ENCODE measurements around the gene ZFP69B. TPM values are rescaled to one million over a fixed set of nuclear protein-coding genes. Genes with fewer than 3 reads are reported as not detected.

ZFP69B gene
- total RNA-seq, 1 donor from 2014 or later = 10.7 TPM

DNA sequence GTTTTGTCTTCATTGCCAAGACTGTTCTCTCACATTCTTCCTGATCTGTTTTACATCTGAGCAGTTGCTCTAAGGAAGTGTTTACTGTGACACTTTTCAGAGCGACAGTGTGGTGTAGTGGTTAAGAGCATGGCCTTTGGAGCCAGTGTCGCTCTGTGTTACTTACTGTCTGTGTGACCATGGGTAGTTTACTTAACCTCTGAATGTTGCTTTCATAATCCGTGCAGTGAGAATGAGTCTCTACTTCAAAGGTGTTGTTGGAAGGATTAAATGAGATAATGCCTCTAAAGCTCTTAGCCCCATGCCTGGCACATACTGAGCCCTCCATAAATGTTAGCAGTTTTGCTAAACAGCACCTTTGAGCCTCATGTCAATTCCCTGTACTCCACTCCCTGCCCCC, 35.9 kb upstream of the ZFP69B start:
- Mint-ChIP-seq H3K27me3 (ENCODE audit: unreplicated experiment) (no peaks in the 10 kb centered on the region), H3K4me1 (ENCODE audit: low read depth, unreplicated experiment) (peaks cover 4% of the 10 kb centered on the region), H3K4me3 (ENCODE audit: unreplicated experiment) (no peak overlapping the region), H3K27ac (ENCODE audit: unreplicated experiment) (no peak overlapping the region), H3K36me3 (ENCODE audit: unreplicated experiment) (peaks cover 6% of the 10 kb centered on the region), H3K9me3 (ENCODE audit: unreplicated experiment) (no peaks in the 10 kb centered on the region)
- TF ChIP-seq, protein P1, sequence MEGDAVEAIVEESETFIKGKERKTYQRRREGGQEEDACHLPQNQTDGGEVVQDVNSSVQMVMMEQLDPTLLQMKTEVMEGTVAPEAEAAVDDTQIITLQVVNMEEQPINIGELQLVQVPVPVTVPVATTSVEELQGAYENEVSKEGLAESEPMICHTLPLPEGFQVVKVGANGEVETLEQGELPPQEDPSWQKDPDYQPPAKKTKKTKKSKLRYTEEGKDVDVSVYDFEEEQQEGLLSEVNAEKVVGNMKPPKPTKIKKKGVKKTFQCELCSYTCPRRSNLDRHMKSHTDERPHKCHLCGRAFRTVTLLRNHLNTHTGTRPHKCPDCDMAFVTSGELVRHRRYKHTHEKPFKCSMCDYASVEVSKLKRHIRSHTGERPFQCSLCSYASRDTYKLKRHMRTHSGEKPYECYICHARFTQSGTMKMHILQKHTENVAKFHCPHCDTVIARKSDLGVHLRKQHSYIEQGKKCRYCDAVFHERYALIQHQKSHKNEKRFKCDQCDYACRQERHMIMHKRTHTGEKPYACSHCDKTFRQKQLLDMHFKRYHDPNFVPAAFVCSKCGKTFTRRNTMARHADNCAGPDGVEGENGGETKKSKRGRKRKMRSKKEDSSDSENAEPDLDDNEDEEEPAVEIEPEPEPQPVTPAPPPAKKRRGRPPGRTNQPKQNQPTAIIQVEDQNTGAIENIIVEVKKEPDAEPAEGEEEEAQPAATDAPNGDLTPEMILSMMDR (IDR thresholded peaks at IDR 0.05; ENCODE audit: partially characterized antibody, unreplicated experiment) = no peak
- no peak for DNase-seq

DNA sequence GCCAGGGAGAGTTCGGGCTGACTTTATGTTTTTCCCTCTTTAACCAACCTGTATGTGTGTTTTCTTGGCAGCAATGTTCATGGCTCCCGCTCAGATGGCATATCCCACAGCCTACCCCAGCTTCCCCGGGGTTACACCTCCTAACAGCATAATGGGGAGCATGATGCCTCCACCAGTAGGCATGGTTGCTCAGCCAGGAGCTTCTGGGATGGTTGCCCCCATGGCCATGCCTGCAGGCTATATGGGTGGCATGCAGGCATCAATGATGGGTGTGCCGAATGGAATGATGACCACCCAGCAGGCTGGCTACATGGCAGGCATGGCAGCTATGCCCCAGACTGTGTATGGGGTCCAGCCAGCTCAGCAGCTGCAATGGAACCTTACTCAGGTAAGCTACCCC, 33.6 kb upstream of the ZFP69B start:
- H3K9me3 Mint-ChIP-seq (ENCODE audit: unreplicated experiment) = no peaks in the 10 kb centered on the region
- peaks cover 4% of the 10 kb centered on the region for H3K4me1 Mint-ChIP-seq (ENCODE audit: low read depth, unreplicated experiment)
- DNase-seq = no peak
- H3K27ac Mint-ChIP-seq (ENCODE audit: unreplicated experiment) = no peak overlapping the region
- TF ChIP-seq, protein P1 (IDR thresholded peaks at IDR 0.05; ENCODE audit: partially characterized antibody, unreplicated experiment) = no peak
- H3K4me3 Mint-ChIP-seq (ENCODE audit: unreplicated experiment) = no peak overlapping the region
- H3K36me3 Mint-ChIP-seq (ENCODE audit: unreplicated experiment) = peaks cover 6% of the 10 kb centered on the region
- H3K27me3 Mint-ChIP-seq (ENCODE audit: unreplicated experiment) = no peaks in the 10 kb centered on the region

DNA sequence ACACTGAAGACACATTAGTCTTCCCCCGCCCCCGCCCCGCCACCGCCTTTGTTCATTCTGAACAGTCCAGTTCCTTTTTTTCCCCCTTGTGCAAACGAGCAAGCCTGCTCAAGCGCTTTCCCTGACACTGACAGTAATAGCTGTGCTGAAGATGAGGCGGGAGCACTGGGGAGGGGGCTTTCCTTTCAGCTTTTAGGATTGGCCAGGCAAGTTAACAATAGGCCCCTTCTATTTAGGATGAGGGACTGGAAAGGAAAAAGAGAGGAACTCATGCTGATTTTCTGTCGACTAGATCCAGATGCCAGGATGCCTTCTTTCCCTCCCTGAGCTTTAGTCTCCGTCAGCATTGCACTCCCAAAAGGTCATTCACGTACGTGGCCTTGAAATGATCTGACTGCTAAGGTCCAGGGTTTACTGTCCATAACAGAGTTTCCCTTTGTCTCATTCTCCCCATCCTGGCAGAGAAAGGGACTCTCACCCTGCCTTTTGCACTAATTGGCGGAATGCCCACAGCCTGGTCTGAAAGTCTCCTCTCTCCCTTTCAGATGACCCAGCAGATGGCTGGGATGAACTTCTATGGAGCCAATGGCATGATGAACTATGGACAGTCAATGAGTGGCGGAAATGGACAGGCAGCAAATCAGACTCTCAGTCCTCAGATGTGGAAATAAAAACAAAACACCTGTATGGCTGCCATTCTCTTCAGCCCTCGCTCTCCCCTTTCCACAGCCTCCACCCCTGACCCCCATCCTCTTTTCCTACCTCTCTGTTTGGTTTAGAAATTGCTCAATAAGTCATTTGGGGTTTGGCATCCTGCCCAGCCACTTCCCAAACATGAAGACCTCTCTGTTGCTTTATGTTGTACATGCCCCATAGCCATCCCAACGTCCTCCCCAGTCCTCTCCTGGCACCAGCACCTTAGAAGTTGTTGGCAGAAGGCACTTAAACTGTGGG, 28.6 kb upstream of the ZFP69B start:
- TF ChIP-seq, protein P1 (IDR thresholded peaks at IDR 0.05; ENCODE audit: partially characterized antibody, unreplicated experiment) = no peak
- Mint-ChIP-seq H3K4me3 (ENCODE audit: unreplicated experiment) (no peak overlapping the region), H3K9me3 (ENCODE audit: unreplicated experiment) (no peaks in the 10 kb centered on the region), H3K27me3 (ENCODE audit: unreplicated experiment) (peaks cover 1% of the 10 kb centered on the region), H3K4me1 (ENCODE audit: low read depth, unreplicated experiment) (no peaks in the 10 kb centered on the region), H3K27ac (ENCODE audit: unreplicated experiment) (no peak overlapping the region), H3K36me3 (ENCODE audit: unreplicated experiment) (peaks cover 5% of the 10 kb centered on the region)
- no peak for DNase-seq

DNA sequence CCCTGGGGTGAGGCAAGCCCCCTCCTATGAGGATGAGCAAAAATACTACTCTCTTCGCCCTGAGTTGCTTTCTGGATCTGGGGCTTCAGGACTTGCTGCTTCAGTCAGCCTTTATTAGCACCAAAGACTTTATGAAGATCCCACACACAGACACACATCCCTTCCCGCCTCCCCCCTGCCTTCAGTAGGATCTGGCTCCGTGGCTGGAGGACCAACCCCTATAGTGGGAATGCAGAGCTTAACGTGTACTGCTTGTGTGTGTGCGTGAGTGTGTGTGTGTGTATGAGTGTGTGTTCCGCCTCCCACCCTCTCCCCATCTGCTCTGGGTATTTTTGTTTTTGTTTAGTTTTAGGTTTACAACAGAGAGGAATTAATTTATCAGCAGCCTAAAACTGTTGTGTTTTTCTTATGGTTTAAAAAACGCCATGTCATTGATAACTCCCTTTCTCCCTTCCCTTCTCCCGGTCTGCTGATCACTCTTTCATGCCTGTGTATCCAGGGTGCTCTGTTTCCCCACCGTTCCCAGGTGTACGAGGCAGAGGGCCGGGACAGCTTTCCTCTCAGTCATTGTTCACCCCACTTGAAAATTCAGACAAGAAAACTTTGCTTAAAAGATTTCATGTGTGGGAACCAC, 27.5 kb upstream of the ZFP69B start:
- Mint-ChIP-seq H3K27ac (ENCODE audit: unreplicated experiment) (no peak overlapping the region), H3K36me3 (ENCODE audit: unreplicated experiment) (peaks cover 5% of the 10 kb centered on the region), H3K9me3 (ENCODE audit: unreplicated experiment) (no peaks in the 10 kb centered on the region), H3K4me3 (ENCODE audit: unreplicated experiment) (no peak overlapping the region), H3K27me3 (ENCODE audit: unreplicated experiment) (peaks cover 1% of the 10 kb centered on the region), H3K4me1 (ENCODE audit: low read depth, unreplicated experiment) (no peaks in the 10 kb centered on the region)
- TF ChIP-seq, protein P1 (IDR thresholded peaks at IDR 0.05; ENCODE audit: partially characterized antibody, unreplicated experiment) = no peak
- no peak for DNase-seq

DNA sequence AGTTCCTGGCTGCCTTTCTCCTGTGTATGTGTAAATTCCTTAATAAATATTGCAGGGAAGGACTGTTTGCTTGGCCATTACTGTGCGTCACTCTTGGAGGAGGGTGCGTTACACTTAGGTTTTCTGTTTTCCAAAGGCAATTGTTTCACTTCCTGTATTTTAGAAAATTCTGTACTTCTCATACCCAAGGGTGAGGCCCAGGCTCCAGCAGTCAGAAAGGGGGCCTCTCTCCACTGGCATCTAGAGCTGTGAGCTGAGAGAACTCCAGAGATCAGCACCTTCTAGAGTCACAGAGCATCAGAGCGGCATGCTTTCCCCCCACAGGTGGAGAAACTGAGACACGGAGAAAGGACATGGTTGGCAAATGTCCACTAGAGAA, 27.0 kb upstream of the ZFP69B start:
- TF ChIP-seq, protein P1 (IDR thresholded peaks at IDR 0.05; ENCODE audit: partially characterized antibody, unreplicated experiment) = no peak
- Mint-ChIP-seq H3K36me3 (ENCODE audit: unreplicated experiment) (peaks cover 5% of the 10 kb centered on the region), H3K27me3 (ENCODE audit: unreplicated experiment) (peaks cover 1% of the 10 kb centered on the region), H3K9me3 (ENCODE audit: unreplicated experiment) (no peaks in the 10 kb centered on the region), H3K4me1 (ENCODE audit: low read depth, unreplicated experiment) (no peaks in the 10 kb centered on the region), H3K27ac (ENCODE audit: unreplicated experiment) (no peak overlapping the region), H3K4me3 (ENCODE audit: unreplicated experiment) (no peak overlapping the region)
- no peak for DNase-seq

All from glutamatergic neuron (in vitro differentiated cells).